HepG2 (cell line): ENCODE results near the gene SHANK3.

Experiments used
- EP300 ChIP-seq, 3 experiments: sonication (generic) in 1 of 3; formaldehyde crosslinking in 1 of 3; IDR thresholded peaks; 2 replicates each; pipeline versions ENCODE4 v1.5.1 to v1.6.1; 2011 to 2020; ENCODE audit warnings: low read depth in 2 of 3, low read length in 2 of 3, borderline replicate concordance in 1 of 3, improper control_type of control experiment in 1 of 3, mild to moderate bottlenecking in 1 of 3, missing genetic modification reagents in 1 of 3, moderate library complexity in 1 of 3
- FOXP1 ChIP-seq, 2 experiments: fragments of 450-650 bp in 1 of 2; IDR thresholded peaks; 2 replicates each; pipeline ENCODE4 v1.6.1; 2017 to 2018; ENCODE audit warnings: antibody characterized with exemption in 1 of 2
- PAX8 ChIP-seq: sonication (generic); formaldehyde crosslinking; IDR thresholded peaks from 2 replicates; pipeline ENCODE4 v1.8.0; 2022; ENCODE audit warnings: mild to moderate bottlenecking, missing genetic modification reagents, borderline replicate concordance
- SIN3B ChIP-seq: fragments of 150-350 bp; IDR thresholded peaks from 2 replicates; pipeline ENCODE4 v1.6.1; 2014; ENCODE audit warnings: low read length
- ZFP1 ChIP-seq: IDR thresholded peaks from 2 replicates; pipeline ENCODE4 v1.6.1; 2016
- ZNF121 ChIP-seq: sonication (generic); formaldehyde crosslinking; IDR thresholded peaks from 2 replicates; pipeline ENCODE4 v1.5.0; 2020; ENCODE audit warnings: mild to moderate bottlenecking, missing genetic modification reagents
- ZNF430 ChIP-seq: sonication (generic); formaldehyde crosslinking; IDR thresholded peaks from 2 replicates; pipeline ENCODE4 v1.9.0; 2021; ENCODE audit warnings: mild to moderate bottlenecking, missing genetic modification reagents
- ZNF549 ChIP-seq: sonication (generic); formaldehyde crosslinking; IDR thresholded peaks from 2 replicates; pipeline ENCODE4 v1.5.0; 2020; ENCODE audit warnings: missing genetic modification reagents
- TF ChIP-seq, protein P1 (sequence below): fragments of 450-650 bp; IDR thresholded peaks from 2 replicates; pipeline ENCODE4 v1.6.1; 2017
- TF ChIP-seq, protein P2 (sequence below): sonication (generic); formaldehyde crosslinking; conservative IDR thresholded peaks from 2 replicates; pipeline ENCODE4 v1.8.0; 2022; ENCODE audit warnings: missing genetic modification reagents

DNA sequence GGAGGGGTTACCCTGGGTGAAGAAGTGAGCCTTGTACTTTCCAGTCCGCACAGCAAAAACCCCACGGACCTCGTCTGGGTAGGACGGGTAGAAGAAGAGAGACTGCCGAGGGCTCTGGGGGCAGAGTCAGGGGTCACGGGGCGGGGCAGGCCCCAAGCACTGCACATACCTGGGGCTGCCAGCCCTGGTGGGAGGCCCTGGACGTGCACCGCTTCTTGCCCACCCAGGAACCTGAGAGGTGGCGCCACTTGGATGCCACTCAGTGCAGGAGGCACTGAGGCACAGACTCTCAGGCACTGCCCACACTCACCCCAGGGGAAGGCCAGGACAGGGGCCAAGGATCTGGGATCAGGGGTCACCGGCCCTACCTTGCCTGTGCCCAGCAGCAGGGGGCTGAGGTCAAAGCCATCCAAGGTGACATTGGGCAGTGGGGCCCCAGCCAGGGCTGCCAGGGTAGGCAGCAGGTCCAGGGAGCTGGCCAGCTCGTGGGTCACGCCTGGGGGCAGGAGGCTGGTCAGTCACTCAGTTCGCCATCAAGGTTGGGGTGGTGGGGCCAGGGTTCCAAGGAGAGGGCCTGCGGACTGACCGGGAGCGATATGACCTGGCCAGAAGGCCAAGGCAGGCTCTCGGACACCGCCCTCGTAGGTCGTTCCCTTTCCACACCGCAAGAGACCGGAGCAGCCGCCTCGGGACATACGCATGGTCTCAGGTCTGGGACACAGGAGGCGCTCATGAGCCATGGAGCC, 46.9 kb upstream of the SHANK3 start:
- TF ChIP-seq FOXP1 (IDR thresholded peaks at IDR 0.05) (no peak), FOXP1 (CRISPR knock-in tag; IDR thresholded peaks at IDR 0.05) (no peak), EP300 (IDR thresholded peaks at IDR 0.05; ENCODE audit: low read depth in 2 of 2, low read length in 2 of 2) (no peak), EP300 (CRISPR knock-in tag; IDR thresholded peaks at IDR 0.05; ENCODE audit: borderline replicate concordance) (no peak), ZNF430 (CRISPR knock-in tag) (no peak), SIN3B (no peak), ZNF121 (CRISPR knock-in tag) (no peak), ZNF549 (CRISPR knock-in tag) (no peak), ZFP1 (CRISPR knock-in tag) (no peak), PAX8 (CRISPR knock-in tag) (no peak)
- TF ChIP-seq, protein P1, sequence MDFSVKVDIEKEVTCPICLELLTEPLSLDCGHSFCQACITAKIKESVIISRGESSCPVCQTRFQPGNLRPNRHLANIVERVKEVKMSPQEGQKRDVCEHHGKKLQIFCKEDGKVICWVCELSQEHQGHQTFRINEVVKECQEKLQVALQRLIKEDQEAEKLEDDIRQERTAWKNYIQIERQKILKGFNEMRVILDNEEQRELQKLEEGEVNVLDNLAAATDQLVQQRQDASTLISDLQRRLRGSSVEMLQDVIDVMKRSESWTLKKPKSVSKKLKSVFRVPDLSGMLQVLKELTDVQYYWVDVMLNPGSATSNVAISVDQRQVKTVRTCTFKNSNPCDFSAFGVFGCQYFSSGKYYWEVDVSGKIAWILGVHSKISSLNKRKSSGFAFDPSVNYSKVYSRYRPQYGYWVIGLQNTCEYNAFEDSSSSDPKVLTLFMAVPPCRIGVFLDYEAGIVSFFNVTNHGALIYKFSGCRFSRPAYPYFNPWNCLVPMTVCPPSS, result no peak
- TF ChIP-seq, protein P2, sequence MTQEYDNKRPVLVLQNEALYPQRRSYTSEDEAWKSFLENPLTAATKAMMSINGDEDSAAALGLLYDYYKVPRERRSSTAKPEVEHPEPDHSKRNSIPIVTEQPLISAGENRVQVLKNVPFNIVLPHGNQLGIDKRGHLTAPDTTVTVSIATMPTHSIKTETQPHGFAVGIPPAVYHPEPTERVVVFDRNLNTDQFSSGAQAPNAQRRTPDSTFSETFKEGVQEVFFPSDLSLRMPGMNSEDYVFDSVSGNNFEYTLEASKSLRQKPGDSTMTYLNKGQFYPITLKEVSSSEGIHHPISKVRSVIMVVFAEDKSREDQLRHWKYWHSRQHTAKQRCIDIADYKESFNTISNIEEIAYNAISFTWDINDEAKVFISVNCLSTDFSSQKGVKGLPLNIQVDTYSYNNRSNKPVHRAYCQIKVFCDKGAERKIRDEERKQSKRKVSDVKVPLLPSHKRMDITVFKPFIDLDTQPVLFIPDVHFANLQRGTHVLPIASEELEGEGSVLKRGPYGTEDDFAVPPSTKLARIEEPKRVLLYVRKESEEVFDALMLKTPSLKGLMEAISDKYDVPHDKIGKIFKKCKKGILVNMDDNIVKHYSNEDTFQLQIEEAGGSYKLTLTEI (CRISPR knock-in tag), result no peak
